ENCODE measurements around the gene HSPA6.
"Not testable (repeated sequence)": the region's sequence is repeated elsewhere in the genome, so short reads cannot be mapped to it uniquely, and the experiment has no call there.

HSPA6 gene

DNA sequence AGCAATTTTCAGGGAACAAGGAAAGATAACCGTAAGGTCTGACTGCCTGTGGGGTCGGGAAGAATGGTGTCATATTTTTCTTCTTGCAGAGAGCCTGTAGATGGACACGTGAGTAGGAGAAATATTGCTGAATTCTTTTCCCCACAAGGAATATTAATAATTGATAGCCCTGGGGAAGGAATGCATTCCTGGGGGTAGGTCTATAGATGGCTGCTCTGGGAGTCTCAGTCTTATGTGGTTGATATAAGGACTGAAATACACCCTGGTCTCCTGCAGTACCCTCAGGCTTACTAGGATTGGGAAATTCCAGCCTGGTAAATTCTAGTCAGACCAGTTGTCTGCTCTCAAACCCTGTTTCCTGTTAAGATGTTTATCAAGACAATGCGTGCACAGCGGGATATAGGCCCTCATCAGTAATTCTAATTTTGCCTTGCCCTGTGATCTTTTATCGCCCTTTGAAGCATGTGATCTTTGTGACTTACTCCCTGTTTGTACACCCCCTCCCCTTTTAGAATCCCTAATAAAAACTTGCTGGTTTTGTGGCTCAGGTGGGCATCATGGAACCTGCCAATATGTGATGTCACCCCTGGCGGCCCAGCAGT lies 12.8 kb downstream of the HSPA6 start:
- DNase-seq: not testable (repeated sequence)

GRCh38 chr1:161538925-161539479 lies 14.7 kb downstream of the HSPA6 start:
- DNase-seq: not testable (repeated sequence)

DNA sequence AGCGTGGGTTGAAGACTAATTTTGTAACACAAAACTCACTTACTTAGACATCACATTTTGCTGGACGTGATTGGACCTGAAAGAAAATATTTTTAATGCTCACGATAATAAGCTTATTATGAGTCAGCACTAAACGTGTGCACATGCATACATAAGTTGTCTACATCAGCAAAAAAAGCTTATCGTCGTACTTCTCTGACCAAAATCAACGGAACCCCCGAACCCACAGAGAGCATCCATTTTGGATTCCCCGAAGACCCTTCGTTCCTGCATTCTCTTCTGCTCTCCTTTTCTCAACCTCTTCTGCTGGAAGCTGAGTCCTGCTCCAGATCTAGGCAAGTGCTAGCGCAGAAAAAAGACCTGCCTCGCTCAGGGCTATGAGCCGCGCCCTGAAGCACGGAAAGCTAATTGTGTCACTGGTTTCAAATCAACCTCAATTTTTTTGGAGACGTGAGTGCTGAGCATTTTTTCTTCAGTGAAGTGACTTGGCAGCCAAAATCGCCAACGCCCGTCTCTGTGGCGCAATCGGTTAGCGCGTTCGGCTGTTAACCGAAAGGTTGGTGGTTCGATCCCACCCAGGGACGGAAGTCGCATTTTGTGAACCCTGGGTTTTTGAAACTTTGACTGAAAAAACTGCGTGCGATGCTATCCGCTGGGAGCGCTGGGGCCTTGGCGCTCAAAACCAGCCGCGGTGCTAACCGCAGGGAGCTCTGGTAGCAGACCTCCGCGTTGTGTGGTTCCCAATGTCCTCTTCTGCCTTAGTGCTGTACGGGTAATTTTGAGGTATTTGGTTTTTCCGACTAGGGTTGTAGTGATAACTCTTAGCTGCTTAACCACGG lies 15.6 kb downstream of the HSPA6 start:
- peak; percentile 88 for DNase-seq

GRCh38 chr1:161540570-161540960 lies 16.2 kb downstream of the HSPA6 start:
- not testable (repeated sequence) for DNase-seq

GRCh38 chr1:161542091-161542559 lies 17.8 kb downstream of the HSPA6 start:
- not testable (repeated sequence) for DNase-seq

DNA sequence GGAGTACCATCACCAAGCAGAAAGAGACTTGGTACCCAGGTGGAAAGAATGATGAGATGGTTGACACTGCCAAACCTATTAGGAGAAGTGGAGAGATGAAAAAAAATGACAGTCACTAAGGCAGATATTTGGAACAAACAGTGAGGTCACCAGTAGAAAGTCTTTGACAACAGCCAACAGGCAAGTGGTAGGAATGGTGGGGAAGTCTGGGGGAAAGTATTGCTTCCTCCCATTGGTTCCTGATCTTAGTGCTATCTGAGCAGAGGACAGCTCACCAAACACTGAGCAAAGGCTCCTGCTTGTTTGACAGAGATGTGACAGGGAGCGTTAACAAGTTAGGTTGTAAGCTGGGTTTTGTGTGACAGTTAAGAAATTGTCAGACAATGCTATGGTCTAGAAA lies 18.8 kb downstream of the HSPA6 start:
- not testable (repeated sequence) for DNase-seq

- DNase-seq: not testable (repeated sequence)
Observed at GRCh38 chr1:161545005-161545731, 20.8 kb downstream of the HSPA6 start.

GRCh38 chr1:161547995-161548741 lies 23.8 kb downstream of the HSPA6 start:
- not testable (repeated sequence) for DNase-seq

DNA sequence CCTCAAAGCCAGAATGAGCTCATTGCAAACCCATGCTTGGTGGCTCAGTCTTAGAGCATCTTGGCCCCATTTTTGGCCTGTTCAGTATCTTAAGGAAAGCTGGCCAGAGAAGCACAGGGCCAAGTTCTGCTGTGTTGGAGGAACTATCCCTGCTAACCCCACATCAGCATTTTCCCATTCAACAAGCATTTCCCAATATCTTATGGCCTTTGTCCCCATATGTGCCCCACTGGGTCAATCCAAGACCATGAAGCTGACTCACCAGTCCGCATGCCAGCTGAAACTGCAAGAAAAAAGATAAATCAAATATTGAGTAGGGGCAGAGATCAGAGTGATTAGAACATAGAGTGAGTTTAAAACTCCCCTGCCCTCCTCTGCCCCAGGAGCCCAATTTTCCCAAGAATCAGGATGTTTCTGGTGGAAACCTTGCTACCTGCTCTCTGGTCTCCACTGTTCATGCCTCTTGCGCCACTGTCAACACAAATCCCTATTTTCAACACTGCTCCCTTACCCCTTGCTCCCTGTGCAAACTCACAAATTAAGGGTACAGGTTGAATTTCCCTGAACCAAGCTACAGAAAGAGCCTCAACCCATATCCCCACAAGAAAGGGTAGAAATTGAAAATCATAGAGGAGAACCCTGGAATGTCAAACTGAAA lies 24.5 kb downstream of the HSPA6 start:
- not testable (repeated sequence) for DNase-seq

DNA sequence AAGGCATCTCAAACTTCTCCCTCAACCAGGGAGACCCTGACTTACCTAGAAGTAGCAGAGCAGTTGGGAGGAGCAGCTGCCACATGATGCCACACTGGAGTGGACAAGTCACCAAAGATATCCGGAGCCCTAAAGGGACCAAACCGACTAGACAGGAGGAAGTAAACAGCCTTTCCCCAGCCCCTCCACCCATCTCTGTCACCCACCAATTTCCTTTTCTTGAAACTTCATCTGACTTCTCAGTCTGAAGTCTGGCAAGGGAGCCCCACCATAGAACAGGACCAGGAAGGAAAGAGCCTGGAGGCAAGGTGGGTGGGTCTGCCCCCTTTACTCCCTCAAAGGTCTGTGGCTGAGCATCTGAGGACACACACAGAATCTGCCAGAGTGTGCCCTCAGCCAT lies 25.3 kb downstream of the HSPA6 start, which contains the start of gene FCGR3A:
Gene FCGR3A, minus strand, starts transcription at position 167 of the 400 bp plus-strand sequence. Its CDS starts 82 bp downstream, at position 85.
- no peak for DNase-seq

DNA sequence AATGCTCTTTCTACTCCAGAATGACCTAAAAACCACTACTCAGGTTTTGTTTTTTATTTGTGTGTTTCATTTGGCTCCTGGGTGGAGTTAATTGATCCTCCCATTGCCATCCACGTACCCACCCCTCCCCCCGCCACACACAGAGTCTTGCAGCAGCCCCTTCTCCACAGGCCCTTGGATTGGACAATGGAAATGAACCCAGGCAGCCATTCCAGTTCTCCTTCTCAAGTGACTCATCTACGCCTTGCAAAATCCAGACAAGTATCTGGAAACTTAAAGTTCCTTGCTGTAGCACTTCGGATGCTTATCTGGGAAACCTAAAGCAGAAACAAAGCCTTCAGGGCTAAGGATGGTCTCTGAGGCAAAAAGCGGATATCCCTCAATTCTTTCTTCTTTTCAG lies 26.6 kb downstream of the HSPA6 start:
- not testable (repeated sequence) for DNase-seq

GRCh38 chr1:161553631-161554030 lies 29.3 kb downstream of the HSPA6 start:
- not testable (repeated sequence) for DNase-seq

DNA sequence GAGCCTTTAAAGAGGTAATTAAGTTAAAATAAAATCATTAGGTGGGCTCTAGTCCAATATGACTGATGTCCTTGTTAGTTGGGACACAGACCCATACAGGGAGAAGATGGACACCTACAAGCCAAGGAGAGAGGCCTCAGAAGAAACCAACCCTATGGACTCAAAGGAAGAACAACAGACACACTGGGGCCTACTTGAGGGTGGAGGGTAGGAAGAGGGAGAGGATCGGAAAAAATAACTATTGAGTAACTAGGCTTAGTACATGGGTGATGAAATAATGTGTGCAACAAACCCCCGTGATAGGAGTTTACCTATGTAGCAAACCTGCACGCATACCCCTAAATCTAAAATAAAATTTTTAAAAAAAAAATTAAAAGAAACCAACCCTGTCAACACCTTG lies 30.0 kb downstream of the HSPA6 start:
- DNase-seq: not testable (repeated sequence)

- DNase-seq: not testable (repeated sequence)
Observed at GRCh38 chr1:161554815-161555417, 30.6 kb downstream of the HSPA6 start.

GRCh38 chr1:161556143-161556542 lies 31.8 kb downstream of the HSPA6 start:
- not testable (repeated sequence) for DNase-seq

GRCh38 chr1:161556990-161557389 lies 32.6 kb downstream of the HSPA6 start:
- DNase-seq: not testable (repeated sequence)

DNA sequence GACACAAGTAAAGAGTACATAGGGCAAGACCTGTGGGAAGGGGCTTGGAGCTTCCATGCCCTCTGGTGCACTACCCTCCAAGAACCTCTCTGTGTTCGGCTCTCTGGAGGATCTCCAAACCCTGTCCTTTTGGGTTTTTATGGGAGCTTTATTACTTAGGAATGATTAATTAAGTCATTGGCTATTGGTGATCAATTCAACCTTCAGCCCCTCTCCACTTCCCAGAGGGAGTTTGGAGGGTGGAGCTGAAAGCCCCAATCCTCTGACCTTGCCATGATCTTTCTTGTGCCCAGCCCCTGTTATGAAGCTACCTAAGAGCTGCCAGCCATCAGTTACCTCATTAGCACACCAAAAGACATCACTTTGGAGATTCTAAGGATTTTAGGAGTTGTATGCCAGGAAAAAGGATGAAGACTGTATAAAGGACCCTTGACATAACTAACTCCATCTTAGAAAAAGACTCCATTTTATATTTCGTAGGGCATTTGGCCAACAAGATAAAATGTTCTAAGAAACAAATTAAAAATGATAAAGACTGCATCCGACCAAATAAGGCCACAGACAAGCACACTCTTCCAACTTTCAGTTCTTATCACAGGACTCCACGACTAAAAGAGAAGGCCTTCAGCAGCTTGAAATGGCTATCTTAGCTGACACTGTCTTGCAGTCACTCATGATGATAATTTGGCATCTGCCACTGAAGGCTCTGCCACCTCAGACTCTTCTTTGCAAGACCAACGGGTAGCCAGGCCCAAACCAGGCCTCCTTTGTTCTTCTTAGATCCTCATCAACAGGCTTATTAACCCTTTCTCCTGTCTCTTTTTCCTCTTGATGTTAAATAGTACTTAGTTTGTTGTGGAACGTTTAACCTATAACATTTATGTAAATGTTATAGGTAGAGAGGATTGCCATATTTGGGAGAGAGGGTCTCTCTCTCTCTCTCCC lies 33.4 kb downstream of the HSPA6 start:
- not testable (repeated sequence) for DNase-seq

DNA sequence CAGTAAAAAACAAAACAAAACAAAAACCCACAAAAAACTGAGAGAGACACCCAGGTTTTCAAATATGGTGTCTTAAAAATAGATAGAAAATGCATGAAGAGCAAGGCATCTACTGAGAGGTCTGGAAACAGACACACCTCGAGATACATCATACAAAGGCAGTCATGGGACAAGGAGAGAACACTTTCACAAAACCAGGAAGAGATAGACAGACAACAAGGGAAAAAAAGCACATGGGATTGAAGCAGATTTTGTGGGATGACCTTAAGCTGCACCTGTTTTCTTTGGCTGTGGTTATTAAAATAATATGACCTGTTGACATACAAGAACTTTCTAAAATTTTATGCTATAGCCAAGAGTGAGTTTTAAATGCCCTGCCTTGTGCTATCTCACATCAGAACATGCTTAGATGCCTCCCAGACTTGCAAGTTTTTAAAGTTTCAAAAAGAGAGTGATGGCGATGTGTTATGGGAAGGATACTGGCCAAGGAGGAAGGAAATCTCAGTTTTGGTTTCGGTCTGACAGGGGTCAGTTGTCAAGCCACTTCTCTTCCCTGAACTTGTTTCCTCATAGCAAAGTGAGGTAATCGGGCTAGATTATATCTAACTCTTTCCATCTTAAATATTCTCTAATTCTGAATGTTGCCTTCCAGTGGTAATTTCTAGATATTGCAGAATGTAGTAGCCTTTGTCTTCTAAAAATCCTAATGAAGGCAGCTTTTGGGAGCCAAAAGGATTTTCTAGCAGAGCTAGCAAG lies 36.8 kb downstream of the HSPA6 start:
- DNase-seq: not testable (repeated sequence)

DNA sequence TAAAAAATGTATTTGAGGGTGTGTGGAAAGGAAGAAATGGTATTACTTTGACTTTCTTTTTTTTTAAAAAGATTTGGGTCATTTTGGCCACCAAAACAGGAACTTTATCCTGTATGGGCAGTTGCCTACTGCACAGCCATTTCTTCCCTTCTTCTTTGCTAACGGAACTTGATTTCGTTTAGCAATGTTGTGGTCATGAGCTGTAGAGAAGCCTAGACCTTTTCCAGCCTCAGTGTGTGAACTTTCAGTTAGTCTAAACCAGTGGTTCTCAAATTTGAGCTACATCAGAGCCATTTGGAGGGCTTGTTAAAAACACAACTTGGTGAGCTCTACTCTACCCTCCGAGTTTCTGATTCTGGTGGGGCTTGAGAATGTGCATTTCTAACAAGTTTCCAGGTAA lies 38.1 kb downstream of the HSPA6 start:
- not testable (repeated sequence) for DNase-seq
